ENCODE results near the gene PGGT1B. TPM values are rescaled to one million over a fixed set of nuclear protein-coding genes. Genes with fewer than 3 reads are reported as not detected.

The PGGT1B gene
- polyA plus RNA-seq, 3 donors: 3.2 to 32.6 (median 11.6) TPM

DNA sequence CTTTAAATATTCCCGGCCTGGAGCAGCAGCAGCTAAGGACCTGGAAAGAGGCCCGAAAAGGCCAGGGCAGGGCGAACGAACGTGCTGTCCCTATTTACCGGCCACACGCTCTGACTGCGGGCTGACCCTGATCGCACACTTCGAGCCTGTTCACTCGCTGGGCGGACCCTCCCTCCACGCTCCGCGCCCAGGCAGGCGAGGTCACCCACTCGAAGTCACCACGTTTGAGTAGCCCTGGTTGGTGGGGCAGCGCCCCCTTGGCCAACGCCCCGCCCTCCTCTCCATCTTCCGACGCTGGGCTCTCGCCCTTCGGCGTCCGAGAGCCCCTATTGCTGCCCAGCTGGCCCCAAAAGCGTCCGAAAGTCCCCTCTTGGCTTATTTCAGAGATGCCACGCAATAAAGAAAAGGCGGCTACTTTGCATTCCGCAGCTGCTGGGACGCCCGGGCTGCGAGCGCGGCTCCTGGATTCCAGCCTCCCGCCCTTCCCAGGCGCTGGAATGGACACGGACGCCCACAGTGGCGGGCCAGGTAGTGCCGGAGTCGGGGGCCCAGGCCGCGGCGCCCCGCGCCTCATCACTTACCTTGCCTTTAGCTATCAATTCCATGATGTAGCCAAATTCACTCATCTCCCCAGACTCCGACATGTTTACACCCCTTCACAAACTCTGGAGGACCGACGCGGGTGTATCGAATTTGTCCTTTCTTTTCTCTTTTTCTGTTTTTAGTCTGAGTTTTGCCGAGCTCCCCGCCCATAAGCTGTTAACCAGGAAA is 83.1 kb downstream of the PGGT1B start:
- peak overlapping the region; percentile 85 to 99 for H3K4me3 Mint-ChIP-seq
- H3K9ac ChIP-seq (ENCODE audit: insufficient read depth, low read length, poor library complexity, severe bottlenecking): no peak overlapping the region
- H3K4me3 ChIP-seq (replicated peaks in 1 of 3; ENCODE audit: low read depth in 2 of 3, low read length in 3 of 3): peak overlapping the region; percentile 20 to 76 (median 37)
- no peaks in the 10 kb centered on the region for H4K20me1 ChIP-seq (ENCODE audit: insufficient read depth, low read length)
- H3K27me3 ChIP-seq (ENCODE audit: control insufficient read depth in 2 of 2, insufficient read depth in 2 of 2, low read length in 2 of 2): peaks cover 79 to 98% of the 10 kb centered on the region in 2 donors
- H3K27me3 Mint-ChIP-seq (ENCODE audit: low read depth in 3 of 3): peaks cover 77 to 92% (median 87%) of the 10 kb centered on the region in 3 donors
- peaks cover 8 to 12% of the 10 kb centered on the region in 2 donors for H3K36me3 Mint-ChIP-seq
- H3K79me2 ChIP-seq (ENCODE audit: insufficient read depth, low read length): no peaks in the 10 kb centered on the region
- H2AFZ ChIP-seq (ENCODE audit: insufficient read depth, low read depth, low read length, poor library complexity, severe bottlenecking): peak overlapping the region; percentile 77
- H3K9me3 Mint-ChIP-seq: peaks cover 0 to 29% (median 20%) of the 10 kb centered on the region in 7 donors
- 4% methylated on average over 53 of the region's 56 CpGs for WGBS (ENCODE audit: insufficient coverage)
- H3K4me1 ChIP-seq (ENCODE audit: control insufficient read depth in 1 of 2, insufficient read depth in 2 of 2, low read length in 2 of 2): peaks cover 15 to 18% of the 10 kb centered on the region in 2 donors
- intact Hi-C loops (cut with micrococcal nuclease): loop anchor here (10.0 kb wide), 3 partner anchors 85 to 425 kb away; partner anchors contain the start of genes CCDC112 (in 1 of the 2), PGGT1B (in 1 of the 2) and TICAM2 (in 1 of the 2)
- no peak for DNase-seq
- no peak overlapping the region for H3K27ac ChIP-seq (ENCODE audit: low read depth in 1 of 2, low read length in 2 of 2)
- H3K27ac Mint-ChIP-seq: no peak overlapping the region
- peaks cover 23% of the 10 kb centered on the region for H3K4me1 Mint-ChIP-seq
- peaks cover 4 to 40% of the 10 kb centered on the region in 2 donors for H3K9me3 ChIP-seq (replicated peaks in 1 of 2; ENCODE audit: control insufficient read depth in 1 of 2, insufficient read depth in 1 of 2, low read length in 2 of 2)
- TF ChIP-seq, protein P1, sequence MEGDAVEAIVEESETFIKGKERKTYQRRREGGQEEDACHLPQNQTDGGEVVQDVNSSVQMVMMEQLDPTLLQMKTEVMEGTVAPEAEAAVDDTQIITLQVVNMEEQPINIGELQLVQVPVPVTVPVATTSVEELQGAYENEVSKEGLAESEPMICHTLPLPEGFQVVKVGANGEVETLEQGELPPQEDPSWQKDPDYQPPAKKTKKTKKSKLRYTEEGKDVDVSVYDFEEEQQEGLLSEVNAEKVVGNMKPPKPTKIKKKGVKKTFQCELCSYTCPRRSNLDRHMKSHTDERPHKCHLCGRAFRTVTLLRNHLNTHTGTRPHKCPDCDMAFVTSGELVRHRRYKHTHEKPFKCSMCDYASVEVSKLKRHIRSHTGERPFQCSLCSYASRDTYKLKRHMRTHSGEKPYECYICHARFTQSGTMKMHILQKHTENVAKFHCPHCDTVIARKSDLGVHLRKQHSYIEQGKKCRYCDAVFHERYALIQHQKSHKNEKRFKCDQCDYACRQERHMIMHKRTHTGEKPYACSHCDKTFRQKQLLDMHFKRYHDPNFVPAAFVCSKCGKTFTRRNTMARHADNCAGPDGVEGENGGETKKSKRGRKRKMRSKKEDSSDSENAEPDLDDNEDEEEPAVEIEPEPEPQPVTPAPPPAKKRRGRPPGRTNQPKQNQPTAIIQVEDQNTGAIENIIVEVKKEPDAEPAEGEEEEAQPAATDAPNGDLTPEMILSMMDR (IDR thresholded peaks at IDR 0.05): no peak
- H3K4me2 ChIP-seq (replicated peaks; ENCODE audit: extremely low read depth, low read length, poor library complexity, severe bottlenecking): peak overlapping the region; percentile 84
- H3K36me3 ChIP-seq (replicated peaks in 1 of 2; ENCODE audit: control insufficient read depth in 1 of 2, insufficient read depth in 2 of 2, low read length in 2 of 2): no peaks in the 10 kb centered on the region

DNA sequence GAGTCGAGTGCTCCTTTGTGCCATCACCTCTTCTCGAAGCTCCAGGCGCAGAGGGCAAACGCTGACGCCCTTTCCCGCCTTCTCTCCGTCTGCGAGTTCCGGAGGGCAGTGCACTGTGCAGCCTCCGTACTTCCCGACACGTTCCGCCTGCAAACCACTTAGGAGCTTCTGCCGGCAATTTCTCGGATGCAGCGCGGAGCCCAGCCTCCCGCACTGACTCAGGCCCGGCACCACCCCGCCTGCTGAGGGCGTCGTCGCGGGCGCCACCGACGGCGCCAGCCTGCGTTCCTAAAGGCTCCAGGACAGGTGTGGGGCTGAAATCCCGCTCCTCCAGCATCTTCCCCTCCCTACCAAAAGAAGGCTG is 83.7 kb downstream of the PGGT1B start:
- no peak overlapping the region for H3K9ac ChIP-seq (ENCODE audit: insufficient read depth, low read length, poor library complexity, severe bottlenecking)
- peaks cover 15 to 18% of the 10 kb centered on the region in 2 donors for H3K4me1 ChIP-seq (ENCODE audit: control insufficient read depth in 1 of 2, insufficient read depth in 2 of 2, low read length in 2 of 2)
- no peak for DNase-seq
- H3K36me3 ChIP-seq (replicated peaks in 1 of 2; ENCODE audit: control insufficient read depth in 1 of 2, insufficient read depth in 2 of 2, low read length in 2 of 2): no peaks in the 10 kb centered on the region
- no peaks in the 10 kb centered on the region for H3K79me2 ChIP-seq (ENCODE audit: insufficient read depth, low read length)
- Mint-ChIP-seq H3K9me3 (peaks cover 0 to 29% (median 20%) of the 10 kb centered on the region in 7 donors), H3K4me1 (peaks cover 23% of the 10 kb centered on the region), H3K27me3 (ENCODE audit: low read depth in 3 of 3) (peaks cover 77 to 92% (median 87%) of the 10 kb centered on the region in 3 donors), H3K4me3 (peak overlapping the region; percentile 85 to 99), H3K36me3 (peaks cover 8 to 12% of the 10 kb centered on the region in 2 donors), H3K27ac (no peak overlapping the region)
- H3K27ac ChIP-seq (ENCODE audit: low read depth in 1 of 2, low read length in 2 of 2): no peak overlapping the region
- H3K4me3 ChIP-seq (replicated peaks in 1 of 3; ENCODE audit: low read depth in 2 of 3, low read length in 3 of 3): peak overlapping the region in 1 of 3 experiments; percentile 76
- peaks cover 79 to 98% of the 10 kb centered on the region in 2 donors for H3K27me3 ChIP-seq (ENCODE audit: control insufficient read depth in 2 of 2, insufficient read depth in 2 of 2, low read length in 2 of 2)
- intact Hi-C loops (cut with micrococcal nuclease): loop anchor here (10.0 kb wide), 3 partner anchors 86 to 426 kb away; partner anchors contain the start of genes CCDC112 (in 1 of the 2), PGGT1B (in 1 of the 2) and TICAM2 (in 1 of the 2)
- H3K9me3 ChIP-seq (replicated peaks in 1 of 2; ENCODE audit: control insufficient read depth in 1 of 2, insufficient read depth in 1 of 2, low read length in 2 of 2): peaks cover 4 to 35% of the 10 kb centered on the region in 2 donors
- H4K20me1 ChIP-seq (ENCODE audit: insufficient read depth, low read length): no peaks in the 10 kb centered on the region
- TF ChIP-seq, protein P1 (IDR thresholded peaks at IDR 0.05): no peak
- H2AFZ ChIP-seq (ENCODE audit: insufficient read depth, low read depth, low read length, poor library complexity, severe bottlenecking): peak overlapping the region; percentile 77
- H3K4me2 ChIP-seq (replicated peaks; ENCODE audit: extremely low read depth, low read length, poor library complexity, severe bottlenecking): peak overlapping the region; percentile 84
- 27% methylated on average over 29 of the region's 30 CpGs for WGBS (ENCODE audit: insufficient coverage)

Measured in CD14-positive monocyte (primary cell).